A673 (cell line): Measurements from ENCODE around the gene DDX39B. TPM values are rescaled to one million over a fixed set of nuclear protein-coding genes. Genes with fewer than 3 reads are reported as not detected.

Experiments used
- BruUV-seq: library from RNA; stranded (reverse); fragments of 400-500 nt; replicated peaks from 2 replicates; lab custom pipeline; 2021; lab: Mats Ljungman, UMichigan
- CTCF ChIA-PET: fragments of 300-600 bp; sonication (Branson Sonifier 250); formaldehyde crosslinking; loops from one replicate; lab custom pipeline; 2022; ENCODE audit warnings: antibody characterized with exemption; lab: Charles Lee
- POLR2A ChIA-PET: fragments of 300-600 bp; sonication (Branson Sonifier 250); formaldehyde crosslinking; loops from one replicate; lab custom pipeline; 2022; ENCODE audit warnings: antibody characterized with exemption; ENCODE audit not compliant: low non-redundant PET; lab: Charles Lee
- DNase-seq: peaks from one replicate; pipeline ENCODE4 v3.0.0-alpha.2; 2015; ENCODE audit warnings: low spot score
- H3K27ac ChIP-seq: fragments of 200-600 bp; sonication (generic); 2 replicates; pipeline ENCODE4 v1.5.1; 2016; ENCODE audit warnings: mixed run types, low read depth, mild to moderate bottlenecking, mixed read lengths, antibody characterized with exemption, low read length; ENCODE audit not compliant: poor library complexity, severe bottlenecking
- H3K27me3 ChIP-seq: fragments of 200-600 bp; sonication (generic); replicated peaks from 2 replicates; pipeline ENCODE4 v1.6.1; 2017; ENCODE audit warnings: mixed run types, low read depth, mild to moderate bottlenecking, mixed read lengths, antibody characterized with exemption, low read length; ENCODE audit not compliant: insufficient read depth, poor library complexity
- H3K36me3 ChIP-seq: fragments of 200-600 bp; sonication (generic); 2 replicates; pipeline ENCODE4 v1.6.1; 2016; ENCODE audit warnings: mixed run types, mild to moderate bottlenecking, mixed read lengths, antibody characterized with exemption, low read length; ENCODE audit not compliant: insufficient read depth, poor library complexity, severe bottlenecking
- H3K4me1 ChIP-seq: fragments of 200-600 bp; sonication (generic); 2 replicates; pipeline ENCODE4 v1.6.1; 2017; ENCODE audit warnings: mixed run types, mild to moderate bottlenecking, mixed read lengths, antibody characterized with exemption, low read length; ENCODE audit not compliant: insufficient read depth, poor library complexity, severe bottlenecking
- H3K4me3 ChIP-seq: fragments of 200-600 bp; sonication (generic); 2 replicates; pipeline ENCODE4 v1.5.1; 2016; ENCODE audit warnings: low read depth, mixed run types, mild to moderate bottlenecking, mixed read lengths, low read length; ENCODE audit not compliant: poor library complexity, severe bottlenecking
- H3K9me3 ChIP-seq: fragments of 200-600 bp; sonication (generic); 2 replicates; pipeline ENCODE4 v1.6.1; 2016; ENCODE audit warnings: mixed run types, low read depth, mild to moderate bottlenecking, mixed read lengths, antibody characterized with exemption, low read length; ENCODE audit not compliant: poor library complexity, severe bottlenecking
- CTCF ChIP-seq: fragments of 300-800, 200-600 bp; sonication (generic); conservative IDR thresholded peaks from 2 replicates; pipeline ENCODE4 v1.5.1; 2017; ENCODE audit warnings: low read depth, mild to moderate bottlenecking, antibody characterized with exemption, low read length, moderate library complexity, mixed read lengths
- EZH2 ChIP-seq: fragments of 200-600 bp; sonication (generic); IDR thresholded peaks from 2 replicates; pipeline ENCODE4 v1.6.1; 2017; ENCODE audit warnings: borderline replicate concordance, low read depth, mild to moderate bottlenecking, mixed read lengths, antibody characterized with exemption, low read length; ENCODE audit not compliant: poor library complexity, severe bottlenecking
- intact Hi-C: fragments of 100-400 bp; cut with micrococcal nuclease; formaldehyde crosslinking; loops from one replicate; pipeline ENCODE4 v1.10.0; 2022; ENCODE audit not compliant: unreplicated experiment
- total RNA-seq: library from RNA; stranded (reverse); gene quantifications from 2 replicates; pipeline ENCODE4 v1.2.3, GENCODE V29; 2021

Gene DDX39B
- total RNA-seq, 1 experiment from 2014 or later = 558 TPM

- CTCF ChIA-PET = no interaction called here
- BruUV-seq = no TSS peak
- Histone ChIP-seq H3K9me3 (no peaks in the 10 kb centered on the region), H3K4me1 (no peaks in the 10 kb centered on the region), H3K36me3 (peaks cover 12% of the 10 kb centered on the region), H3K27me3 (no peaks in the 10 kb centered on the region), H3K27ac (no peak overlapping the region), H3K4me3 (no peak overlapping the region)
- intact Hi-C loops = no loop called here
- POLR2A ChIA-PET = no interaction called here
- no peak for TF ChIP-seq CTCF
- no peak for TF ChIP-seq EZH2
- no peak for DNase-seq
Observed at GRCh38 chr6:31559606-31559957, 17.8 kb upstream of the DDX39B start.

GRCh38 chr6:31558631-31559500 is 17.1 kb upstream of the DDX39B start:
- TF ChIP-seq EZH2 = no peak
- no peak for TF ChIP-seq CTCF
- ChIA-PET CTCF (no interaction called here), POLR2A (no interaction called here)
- Histone ChIP-seq H3K4me3 (no peak overlapping the region), H3K9me3 (no peaks in the 10 kb centered on the region), H3K4me1 (no peaks in the 10 kb centered on the region), H3K27ac (no peak overlapping the region), H3K36me3 (peaks cover 18% of the 10 kb centered on the region), H3K27me3 (no peaks in the 10 kb centered on the region)
- BruUV-seq = no TSS peak
- no peak for DNase-seq
- intact Hi-C loops = no loop called here

DNA sequence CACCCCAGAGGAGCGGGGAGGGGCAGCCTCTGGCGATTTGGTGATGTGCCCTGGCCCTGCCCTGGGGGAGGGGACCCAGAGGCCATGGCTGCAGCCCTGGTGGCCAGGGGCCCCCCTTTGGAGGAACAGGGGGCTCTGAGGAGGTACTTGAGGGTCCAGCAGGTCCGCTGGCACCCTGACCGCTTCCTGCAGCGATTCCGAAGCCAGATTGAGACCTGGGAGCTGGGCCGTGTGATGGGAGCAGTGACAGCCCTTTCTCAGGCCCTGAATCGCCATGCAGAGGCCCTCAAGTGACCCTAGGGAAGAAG is 16.5 kb upstream of the DDX39B start:
- POLR2A ChIA-PET = no interaction called here
- H3K27me3 ChIP-seq = no peaks in the 10 kb centered on the region
- H3K36me3 ChIP-seq = peaks cover 20% of the 10 kb centered on the region
- no peaks in the 10 kb centered on the region for H3K9me3 ChIP-seq
- H3K27ac ChIP-seq = no peak overlapping the region
- H3K4me1 ChIP-seq = no peaks in the 10 kb centered on the region
- intact Hi-C loops = no loop called here
- CTCF ChIA-PET = no interaction called here
- H3K4me3 ChIP-seq = no peak overlapping the region
- TF ChIP-seq EZH2 (no peak), CTCF (no peak)
- BruUV-seq = no TSS peak
- DNase-seq = no peak
